ENCODE results near the gene SPECC1L. TPM values are rescaled to one million over a fixed set of nuclear protein-coding genes. Genes with fewer than 3 reads are reported as not detected.

The SPECC1L gene
- total and polyA plus RNA-seq, 9 donors = 19.3 to 94.4 (median 66.3) TPM

- peaks cover 1% of the 10 kb centered on the region for H3K4me1 ChIP-seq (ENCODE audit: insufficient read depth)
- no peak overlapping the region for H3K27ac ChIP-seq
- H3K36me3 ChIP-seq = no peaks in the 10 kb centered on the region
- H3K4me3 ChIP-seq = no peak overlapping the region
- intact Hi-C loops (cut with DNase I) = loop anchor here (5.0 to 10.0 kb wide), 4 partner anchors 74 to 106 kb away; partner anchors contain the start of gene UPB1 (in 2 of the 4)
- H3K9me3 ChIP-seq = no peaks in the 10 kb centered on the region
- H3K27me3 ChIP-seq = no peaks in the 10 kb centered on the region
- TF ChIP-seq CTCF (IDR thresholded peaks at IDR 0.05) = no peak
- no peak for TF ChIP-seq POLR2A (IDR thresholded peaks at IDR 0.05)
- TF ChIP-seq EP300 (IDR thresholded peaks at IDR 0.05) = no peak
- peak in 1 of 5 donors; percentile 16 for DNase-seq
- WGBS, 3 donors = 46 to 54% (median 48%) methylated on average over 8 to 11 of the region's 11 CpGs
Observed at GRCh38 chr22:24420977-24421343, 150.3 kb downstream of the SPECC1L start.

- Histone ChIP-seq H3K27ac (no peak overlapping the region), H3K4me3 (no peak overlapping the region), H3K36me3 (no peaks in the 10 kb centered on the region), H3K4me1 (ENCODE audit: insufficient read depth) (peaks cover 1% of the 10 kb centered on the region), H3K9me3 (no peaks in the 10 kb centered on the region), H3K27me3 (no peaks in the 10 kb centered on the region)
- intact Hi-C loops (cut with DNase I) = loop anchor here (5.0 to 10.0 kb wide), 4 partner anchors 73 to 106 kb away; partner anchors contain the start of gene UPB1 (in 2 of the 4)
- TF ChIP-seq POLR2A (IDR thresholded peaks at IDR 0.05) (no peak), CTCF (IDR thresholded peaks at IDR 0.05) (no peak), EP300 (IDR thresholded peaks at IDR 0.05) (no peak)
- DNase-seq = peak in 1 of 5 donors; percentile 17
- WGBS, 3 donors = 31 to 41% (median 31%) methylated on average over 7 to 9 of the region's 9 CpGs
Observed at GRCh38 chr22:24421428-24421931, 150.8 kb downstream of the SPECC1L start.

GRCh38 chr22:24422102-24422665 lies 151.6 kb downstream of the SPECC1L start:
- H3K27me3 ChIP-seq = no peaks in the 10 kb centered on the region
- peaks cover 1% of the 10 kb centered on the region for H3K4me1 ChIP-seq (ENCODE audit: insufficient read depth)
- H3K27ac ChIP-seq = no peak overlapping the region
- TF ChIP-seq POLR2A (IDR thresholded peaks at IDR 0.05) (no peak), EP300 (IDR thresholded peaks at IDR 0.05) (no peak), CTCF (IDR thresholded peaks at IDR 0.05) (no peak)
- intact Hi-C loops (cut with DNase I) = loop anchor here (5.0 to 10.0 kb wide), 4 partner anchors 73 to 105 kb away; partner anchors contain the start of gene UPB1 (in 2 of the 4)
- no peaks in the 10 kb centered on the region for H3K9me3 ChIP-seq
- peak in 1 of 5 donors; percentile 12 for DNase-seq
- H3K36me3 ChIP-seq = no peaks in the 10 kb centered on the region
- 40 to 52% (median 46%) methylated on average over 5 of the region's 5 CpGs for WGBS, 3 donors
- no peak overlapping the region for H3K4me3 ChIP-seq

GRCh38 chr22:24423519-24424000 lies 152.9 kb downstream of the SPECC1L start:
- WGBS, 3 donors = 1 to 2% (median 1%) methylated on average over 40 to 56 of the region's 56 CpGs
- Histone ChIP-seq H3K27ac (no peak overlapping the region), H3K27me3 (no peaks in the 10 kb centered on the region), H3K4me3 (peak overlapping the region; percentile 29), H3K4me1 (ENCODE audit: insufficient read depth) (peaks cover 1% of the 10 kb centered on the region), H3K36me3 (no peaks in the 10 kb centered on the region), H3K9me3 (no peaks in the 10 kb centered on the region)
- intact Hi-C loops (cut with DNase I) = loop anchor here (1.0 to 10.0 kb wide), 5 partner anchors 71 to 104 kb away; partner anchors contain the start of gene UPB1 (in 2 of the 4)
- peak; percentile 49 to 80 (median 63) for DNase-seq
- TF ChIP-seq EP300 (IDR thresholded peaks at IDR 0.05) = no peak
- TF ChIP-seq CTCF (IDR thresholded peaks at IDR 0.05) = peak; percentile 85 to 88 (median 86)
